Ishikawa (cell line): ENCODE results near the gene FAM184B.

Experiments
- CEBPB ChIP-seq: IDR thresholded peaks from 2 replicates; pipeline ENCODE4 v1.6.1; 2012
- EP300 ChIP-seq: IDR thresholded peaks from 2 replicates; pipeline ENCODE4 v1.6.1; 2012; ENCODE audit warnings: borderline replicate concordance
- NFIC ChIP-seq: IDR thresholded peaks from 2 replicates; pipeline ENCODE4 v1.6.1; 2012
- RAD21 ChIP-seq: IDR thresholded peaks from 2 replicates; pipeline ENCODE4 v1.6.1; 2012; ENCODE audit warnings: low read depth
- REST ChIP-seq: IDR thresholded peaks from 2 replicates; pipeline ENCODE4 v1.6.1; 2012; ENCODE audit warnings: low read depth, mild to moderate bottlenecking
- TAF1 ChIP-seq: IDR thresholded peaks from 2 replicates; pipeline ENCODE4 v1.6.1; 2012; ENCODE audit warnings: low read depth, mild to moderate bottlenecking
- TCF12 ChIP-seq: IDR thresholded peaks from 2 replicates; pipeline ENCODE4 v1.6.1; 2012; ENCODE audit warnings: low read depth
- TEAD4 ChIP-seq: IDR thresholded peaks from 2 replicates; pipeline ENCODE4 v1.6.1; 2012
- YY1 ChIP-seq: IDR thresholded peaks from 2 replicates; pipeline ENCODE4 v1.6.1; 2012; ENCODE audit warnings: low read depth
- TF ChIP-seq, protein P1 (sequence below): IDR thresholded peaks from 2 replicates; pipeline ENCODE4 v1.6.1; 2012

GRCh38 chr4:17781300-17782287, at the start of gene FAM184B:
- no peak for TF ChIP-seq REST
- TF ChIP-seq YY1: no peak
- TF ChIP-seq TAF1: no peak
- no peak for TF ChIP-seq TEAD4
- TF ChIP-seq NFIC: no peak
- TF ChIP-seq, protein P1, sequence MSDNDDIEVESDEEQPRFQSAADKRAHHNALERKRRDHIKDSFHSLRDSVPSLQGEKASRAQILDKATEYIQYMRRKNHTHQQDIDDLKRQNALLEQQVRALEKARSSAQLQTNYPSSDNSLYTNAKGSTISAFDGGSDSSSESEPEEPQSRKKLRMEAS: peak; percentile 83
- TF ChIP-seq EP300: no peak
- no peak for TF ChIP-seq TCF12
- TF ChIP-seq CEBPB: no peak
- TF ChIP-seq RAD21: no peak
